K562 (cell line): ENCODE measurements around the gene CEP250. TPM values are rescaled to one million over a fixed set of nuclear protein-coding genes. Genes with fewer than 3 reads are reported as not detected.

Experiments used
- ATAC-seq: fragments of 200-7000 bp; cut with Tn5 transposase; 3 replicates; pipeline ENCODE4 v1.9.1; 2020; ENCODE audit warnings: moderate library complexity
- BruUV-seq: library from RNA; stranded (reverse); fragments of 400-500 nt; replicated peaks from 2 replicates; lab custom pipeline; 2021; lab: Mats Ljungman, UMichigan
- CTCF ChIA-PET: fragments of 300-600 bp; formaldehyde crosslinking; extraction: SDS; loops from one replicate; lab custom pipeline; 2021; ENCODE audit warnings: low intra/inter-chr PET ratio; lab: Yijun Ruan, JAX
- POLR2A ChIA-PET: fragments of 300-600, 350-650 bp; sonication (Branson Sonifier 250); formaldehyde crosslinking; extraction: SDS; loops from one replicate; lab custom pipeline; 2021; ENCODE audit warnings: antibody characterized with exemption, inconsistent platforms; lab: Yijun Ruan, JAX
- DNase-seq, 4 experiments: peaks; one replicate each; pipeline versions ENCODE4 v3.0.0 to v3.0.0-alpha.2; 2011 to 2018; ENCODE audit warnings: low spot score in 3 of 4, mixed read lengths in 3 of 4; ENCODE audit errors: extremely low read depth in 1 of 4
- FAIRE-seq: peaks from 2 replicates; lab custom pipeline; 2011; peaks lifted over from hg19 to GRCh38; lab: Jason Lieb, UNC
- H2AFZ ChIP-seq: 2 replicates; pipeline ENCODE4 v1.6.0; 2011; ENCODE audit warnings: low read depth, low read length, control low read depth, inconsistent platforms
- H3K27ac ChIP-seq: fragments of 200-600 bp; 3 replicates; pipeline ENCODE4 v1.8.0; 2011; ENCODE audit warnings: low read depth, mild to moderate bottlenecking, control low read depth, inconsistent platforms, low read length, moderate library complexity, mixed read lengths; ENCODE audit errors: extremely low read depth
- H3K27me3 ChIP-seq, 2 experiments: fragments of 300-600 bp in 1 of 2; 2 replicates in 1 of 2; 3 replicates in 1 of 2; pipeline versions ENCODE4 v1.6.0 to v1.8.0; 2011; ENCODE audit warnings: inconsistent platforms in 2 of 2, low read length in 2 of 2, mild to moderate bottlenecking in 1 of 2, mixed read lengths in 1 of 2, moderate library complexity in 1 of 2; ENCODE audit not compliant: control insufficient read depth in 2 of 2, insufficient read depth in 2 of 2
- H3K36me3 ChIP-seq: fragments of 300-600 bp; 3 replicates; pipeline ENCODE4 v1.8.0; 2011; ENCODE audit warnings: mild to moderate bottlenecking, low read length, inconsistent platforms; ENCODE audit not compliant: control insufficient read depth, insufficient read depth
- H3K4me1 ChIP-seq, 2 experiments: fragments of 200-600 bp in 1 of 2; replicated peaks in 1 of 2; 2 replicates in 1 of 2; 3 replicates in 1 of 2; pipeline versions ENCODE4 v1.5.1 to v1.8.0; 2011; ENCODE audit warnings: inconsistent platforms in 2 of 2, low read length in 2 of 2, mild to moderate bottlenecking in 1 of 2, mixed read lengths in 1 of 2, moderate library complexity in 1 of 2; ENCODE audit not compliant: control insufficient read depth in 2 of 2, insufficient read depth in 2 of 2
- H3K4me2 ChIP-seq: 2 replicates; pipeline ENCODE4 v1.6.1; 2011; ENCODE audit warnings: low read length, control low read depth, inconsistent platforms, mixed read lengths; ENCODE audit not compliant: insufficient read depth
- H3K4me3 ChIP-seq: fragments of 200-600 bp; sonication (generic), shearing (Covaris generic); 2 replicates; pipeline ENCODE4 v1.5.1; 2016; ENCODE audit warnings: control low read depth, inconsistent platforms
- H3K79me2 ChIP-seq: fragments of 200-600 bp; 3 replicates; pipeline ENCODE4 v1.8.0; 2011; ENCODE audit warnings: low read length, inconsistent platforms; ENCODE audit not compliant: control insufficient read depth, insufficient read depth
- H3K9ac ChIP-seq, 2 experiments: 2 replicates each; pipeline versions ENCODE4 v1.6.0 to v1.6.1; 2011; ENCODE audit warnings: low read depth in 2 of 2, low read length in 2 of 2, control low read depth in 1 of 2, inconsistent platforms in 1 of 2, mild to moderate bottlenecking in 1 of 2, mixed read lengths in 1 of 2; ENCODE audit not compliant: insufficient read depth in 1 of 2
- H3K9me1 ChIP-seq: one replicate; pipeline ENCODE4 v1.6.0; 2011; ENCODE audit warnings: inconsistent platforms, mild to moderate bottlenecking, low read length, moderate library complexity; ENCODE audit not compliant: control insufficient read depth, insufficient read depth
- H3K9me3 ChIP-seq: replicated peaks from 2 replicates; pipeline ENCODE4 v1.5.1; 2011; ENCODE audit warnings: low read depth, low read length, inconsistent platforms; ENCODE audit not compliant: control insufficient read depth, insufficient read depth
- H4K20me1 ChIP-seq: replicated peaks from 2 replicates; pipeline ENCODE4 v1.6.1; 2011; ENCODE audit warnings: low read length, inconsistent platforms, mixed read lengths; ENCODE audit not compliant: control insufficient read depth, insufficient read depth
- FOXK1 ChIP-seq: sonication (generic); formaldehyde crosslinking; IDR thresholded peaks from 2 replicates; pipeline ENCODE4 v1.8.0; 2022; ENCODE audit warnings: missing genetic modification reagents, mild to moderate bottlenecking, borderline replicate concordance
- MEIS2 ChIP-seq: fragments of 450-650 bp; IDR thresholded peaks from 2 replicates; pipeline ENCODE4 v1.6.1; 2014; ENCODE audit warnings: mild to moderate bottlenecking; ENCODE audit not compliant: partially characterized antibody
- PBX2 ChIP-seq, 2 experiments: IDR thresholded peaks in 1 of 2; conservative IDR thresholded peaks in 1 of 2; 2 replicates each; pipeline ENCODE4 v1.6.1; 2016; ENCODE audit warnings: low read depth in 2 of 2, mild to moderate bottlenecking in 1 of 2, missing compliant biosample characterization in 1 of 2, missing genetic modification characterization in 1 of 2, moderate library complexity in 1 of 2
- PKNOX1 ChIP-seq: fragments of 450-650 bp; IDR thresholded peaks from 2 replicates; pipeline ENCODE4 v1.6.1; 2016
- WGBS: fragments of 100-300 bp; shearing (Covaris generic); methylation state at CpG from one replicate; pipeline ENCODE4 v1.1.6; 2016; ENCODE audit warnings: low coverage, mixed read lengths; ENCODE audit not compliant: insufficient coverage; ENCODE audit errors: missing lambda C conversion rate; 5-methylcytosine and 5-hydroxymethylcytosine counted together
- in situ Hi-C: fragments of 300-500 bp; cut with MboI; formaldehyde crosslinking; loops from 4 replicates; pipeline ENCODE4 v1.15.0; 2018; ENCODE audit warnings: inconsistent platforms, mixed read lengths
- intact Hi-C: fragments of 100-400 bp; cut with micrococcal nuclease; formaldehyde crosslinking; loops from 2 replicates; pipeline ENCODE4 v1.14.2; 2022
- polyA plus RNA-seq, 8 experiments: library from polyadenylated mRNA; depleted of rRNA in 4 of 8; stranded (reverse) in 5 of 8; unstranded in 3 of 8; fragments of >200 nt; fragmentation: Nextera tagmentation in 2 of 8; fragmentation: Illumina TruSeq in 1 of 8; extraction: Ambion mirVana in 2 of 8; extraction: Trizol in 1 of 8; gene quantifications; 2 replicates each; pipeline versions ENCODE4 v1.2.1 to v1.2.3, GENCODE V29; 2011 to 2014; ENCODE audit warnings: inconsistent platforms in 1 of 8, missing spikeins in 1 of 8
- total RNA-seq, 7 experiments: library from RNA; depleted of rRNA in 6 of 7; stranded (reverse); fragments of >200 nt in 6 of 7; fragmentation: Illumina TruSeq in 2 of 7; extraction: Trizol in 2 of 7; gene quantifications; 2 replicates each; pipeline versions ENCODE4 v1.2.1 to v1.2.3, GENCODE V29; 2011 to 2021; ENCODE audit warnings: low replicate concordance in 1 of 7

The CEP250 gene
- total and polyA plus RNA-seq, 9 of the 15 experiments (the other 6 are each of a cell fraction or from before 2014, with no cell fraction given), result 2.5 to 41.9 (median 20.5) TPM

GRCh38 chr20:35467339-35468224 is 12.2 kb downstream of the CEP250 start:
- H3K4me1 ChIP-seq, result peaks cover 9% of the 10 kb centered on the region in 2 experiments; a peak in 4 of 5 replicates
- no peaks in the 10 kb centered on the region; the same call in 2 of the 3 replicates for H3K79me2 ChIP-seq
- intact Hi-C loops, result loop anchor here (10.0 kb wide), 2 partner anchors 147 to 417 kb away; partner anchors contain the start of gene SPAG4
- ChIA-PET POLR2A (interaction anchor here (0.6 to 1.3 kb wide), 5 partner anchors 10 to 171 kb away, joined by 3 to 4 read pairs (median 3); no protein-coding TSS in a partner anchor), CTCF (no interaction called here)
- in situ Hi-C loops, result no loop called here
- peaks cover 85% of the 10 kb centered on the region for H3K36me3 ChIP-seq
- WGBS, result 89% methylated on average over 7 of the region's 9 CpGs
- ATAC-seq (no peak), FAIRE-seq (no peak), DNase-seq (no peak)
- H4K20me1 ChIP-seq, result no peaks in the 10 kb centered on the region; the same call in 1 of the 2 replicates
- H2AFZ ChIP-seq, result no peak overlapping the region
- H3K4me2 ChIP-seq, result no peak overlapping the region
- no peaks in the 10 kb centered on the region for H3K9me1 ChIP-seq
- no peaks in the 10 kb centered on the region for H3K9me3 ChIP-seq
- no TSS peak for BruUV-seq
- no peaks in the 10 kb centered on the region for H3K27me3 ChIP-seq
- no peak overlapping the region for H3K27ac ChIP-seq
- peak overlapping the region in 1 of 2 experiments; percentile 57; a peak in 1 of 4 replicates for H3K9ac ChIP-seq
- TF ChIP-seq MEIS2, result peak; percentile 79
- TF ChIP-seq PBX2 (CRISPR knock-in tag; IDR thresholded peaks at IDR 0.05; ENCODE audit: low read depth), result no peak
- TF ChIP-seq PBX2 (tag; conservative IDR thresholded peaks at IDR 0.05; ENCODE audit: low read depth), result peak; percentile 79
- peak; percentile 39; the same call in 1 of the 2 replicates for TF ChIP-seq PKNOX1
- no peak for TF ChIP-seq FOXK1 (CRISPR knock-in tag)
- TF ChIP-seq, all 486 proteins: peak for 3
- no peak overlapping the region for H3K4me3 ChIP-seq
